Limb (tissue), 2 donors: ENCODE data around the gene UBE3B.

ENCODE experiments used
- DNase-seq, 2 donors: peaks; one replicate each; pipeline ENCODE4 v3.0.0-alpha.2; 2016; ENCODE audit errors: extremely low spot score in 2 of 2

UBE3B gene

DNA sequence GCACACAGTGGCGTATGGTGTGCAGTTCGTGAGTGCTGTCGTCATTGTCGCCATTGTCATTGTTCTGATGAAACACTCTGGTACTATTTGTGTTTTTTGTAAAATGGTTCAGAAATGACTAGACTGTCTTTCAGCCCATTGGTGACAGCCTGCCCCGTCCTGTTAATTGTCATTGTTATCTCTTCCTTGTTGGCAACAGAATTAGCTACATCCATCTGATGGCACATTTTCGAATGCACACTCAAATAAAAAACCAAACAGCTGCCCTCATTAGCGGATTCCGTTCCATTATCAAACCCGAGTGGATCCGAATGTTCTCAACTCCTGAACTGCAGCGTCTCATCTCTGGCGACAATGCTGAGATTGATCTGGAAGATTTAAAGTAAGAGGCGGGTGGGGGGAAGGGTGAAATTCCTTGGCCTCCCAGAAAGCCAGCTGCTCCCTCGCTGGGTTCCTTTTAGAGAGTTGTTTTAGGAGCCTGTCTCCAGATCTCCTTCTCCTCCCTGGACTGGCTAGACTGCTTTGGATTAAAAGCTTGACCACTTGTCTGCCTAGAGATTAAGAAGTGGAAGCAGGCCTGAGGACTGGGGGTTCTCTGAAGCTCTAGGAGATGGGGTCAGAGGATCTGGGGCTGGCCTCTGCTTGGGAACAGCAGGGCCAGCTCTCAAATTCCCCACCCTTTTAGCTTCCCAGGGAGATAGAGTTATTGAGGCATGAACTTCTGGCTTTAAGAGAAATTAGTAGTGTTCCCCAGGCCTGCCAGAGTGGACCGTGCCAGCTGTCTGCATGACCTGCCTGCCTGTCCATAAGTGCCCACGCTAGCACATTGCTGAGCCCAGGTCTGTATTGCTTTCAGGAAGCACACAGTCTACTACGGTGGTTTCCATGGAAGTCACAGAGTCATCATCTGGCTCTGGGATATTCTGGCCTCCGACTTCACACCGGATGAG lies 52.5 kb downstream of the UBE3B start:
- peak in 1 of 2 donors; percentile 18 for DNase-seq

DNA sequence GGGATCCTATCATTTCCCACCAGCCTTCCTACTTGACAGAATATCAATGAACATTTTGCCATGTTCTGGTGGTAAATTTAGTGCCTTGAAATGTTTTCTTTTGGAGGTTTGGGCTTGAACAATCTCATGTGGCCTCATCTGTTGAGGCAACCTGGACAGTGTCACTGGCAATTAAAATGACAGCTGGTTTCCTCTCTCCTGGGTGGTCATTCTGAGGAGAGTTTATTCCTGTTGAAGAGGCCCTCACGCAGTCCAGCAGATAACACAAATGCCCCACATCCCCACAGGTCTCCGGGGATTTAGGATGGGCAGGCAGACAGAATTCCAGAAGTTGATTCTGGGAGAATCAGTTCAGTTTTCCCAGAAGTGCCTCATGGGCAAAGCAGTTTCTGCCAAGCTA lies 54.0 kb downstream of the UBE3B start:
- DNase-seq = no peak

DNA sequence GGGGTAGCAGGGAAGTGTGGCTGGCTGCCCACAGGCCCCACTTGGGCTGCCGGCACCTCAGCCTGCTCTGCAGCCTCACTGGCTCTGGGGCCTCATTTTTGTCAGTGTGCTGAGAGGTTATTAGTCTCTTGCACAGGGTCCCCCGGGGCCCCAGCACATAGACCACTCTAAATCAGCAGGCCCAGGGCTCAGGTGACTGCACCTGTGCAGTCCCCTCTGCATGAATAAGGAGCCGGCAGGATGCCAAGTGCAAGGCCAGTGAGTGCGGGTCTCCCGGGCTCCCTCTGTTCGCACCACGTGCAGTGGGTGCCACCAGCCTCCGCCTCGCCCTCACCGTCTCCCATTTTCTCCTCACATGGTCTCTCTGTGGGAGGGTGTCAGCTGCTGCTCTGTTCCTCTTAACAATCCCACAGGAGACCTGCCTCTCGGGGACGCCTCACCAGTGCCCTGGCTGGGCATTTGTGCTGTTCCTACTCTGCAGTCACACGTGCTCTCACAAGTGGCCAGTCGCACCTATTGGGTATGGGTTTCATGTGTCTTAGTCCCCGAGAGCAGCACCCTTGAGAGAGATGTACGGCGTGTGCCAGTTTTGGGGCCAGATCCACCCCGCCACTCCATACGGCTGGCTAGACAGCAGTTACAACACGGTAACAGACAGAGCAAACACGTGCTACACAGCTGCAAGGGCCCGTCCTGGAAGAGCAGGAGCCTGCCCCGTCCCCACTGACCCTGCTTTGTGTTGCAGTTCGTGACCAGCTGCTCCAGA lies 55.5 kb downstream of the UBE3B start:
- no peak for DNase-seq

DNA sequence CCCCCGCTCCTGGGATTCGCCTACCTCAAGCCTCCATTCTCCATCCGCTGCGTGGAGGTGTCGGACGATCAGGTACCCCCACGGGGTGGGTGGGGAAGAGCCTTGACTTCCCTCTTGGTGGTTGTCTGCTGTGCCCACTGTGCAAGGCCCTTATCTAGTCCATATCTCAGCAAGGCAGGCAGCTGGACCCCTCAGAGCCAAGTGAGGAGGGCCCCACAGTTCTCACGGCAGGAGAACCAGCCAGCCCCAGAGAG lies 56.0 kb downstream of the UBE3B start:
- no peak for DNase-seq

DNA sequence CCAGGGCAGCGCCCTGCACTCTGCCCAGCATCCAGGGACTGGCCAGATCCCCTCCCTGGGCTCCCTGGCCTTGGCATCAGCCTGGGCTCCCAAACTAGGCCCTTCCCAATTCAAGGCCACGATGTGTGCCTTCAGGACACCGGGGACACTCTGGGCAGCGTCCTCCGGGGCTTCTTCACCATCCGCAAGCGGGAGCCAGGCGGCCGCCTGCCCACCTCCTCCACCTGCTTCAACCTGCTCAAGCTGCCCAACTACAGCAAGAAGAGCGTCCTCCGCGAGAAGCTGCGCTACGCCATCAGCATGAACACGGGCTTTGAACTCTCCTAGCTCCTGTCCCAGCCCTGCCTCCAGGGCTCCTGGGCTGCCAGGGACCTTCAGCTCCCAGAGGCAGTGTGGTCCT lies 57.0 kb downstream of the UBE3B start:
- DNase-seq = no peak

DNA sequence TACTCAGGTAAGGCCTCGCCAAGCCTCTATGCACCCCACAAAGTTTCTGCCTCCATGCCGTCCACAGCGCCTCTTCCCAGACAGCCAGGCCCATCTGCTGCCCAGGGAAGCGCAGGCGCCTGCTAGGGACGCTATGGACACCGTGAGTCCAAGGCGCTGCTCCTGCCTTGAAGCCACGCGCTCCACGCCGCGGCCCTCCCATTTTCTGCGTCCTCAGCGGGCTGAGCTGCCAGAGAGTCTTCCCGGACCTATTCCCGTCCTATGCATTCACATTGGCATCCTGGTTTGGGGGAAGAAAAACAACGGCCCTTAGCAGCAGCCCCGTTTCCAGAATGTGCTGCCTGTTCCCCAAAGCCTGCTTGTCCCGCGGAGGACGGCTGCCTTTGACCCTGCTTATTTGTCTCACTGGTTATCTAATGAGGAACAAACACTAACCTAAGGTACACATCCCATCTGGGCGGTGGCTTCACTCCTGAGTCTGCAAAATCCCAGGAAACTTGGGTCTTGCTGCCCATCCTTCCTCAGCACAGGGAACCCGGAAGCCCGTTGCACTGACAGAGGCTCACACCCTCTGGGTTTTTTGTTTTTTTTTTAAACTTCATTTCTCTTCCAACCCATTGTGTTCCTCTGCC lies 57.9 kb downstream of the UBE3B start:
- DNase-seq = no peak

DNA sequence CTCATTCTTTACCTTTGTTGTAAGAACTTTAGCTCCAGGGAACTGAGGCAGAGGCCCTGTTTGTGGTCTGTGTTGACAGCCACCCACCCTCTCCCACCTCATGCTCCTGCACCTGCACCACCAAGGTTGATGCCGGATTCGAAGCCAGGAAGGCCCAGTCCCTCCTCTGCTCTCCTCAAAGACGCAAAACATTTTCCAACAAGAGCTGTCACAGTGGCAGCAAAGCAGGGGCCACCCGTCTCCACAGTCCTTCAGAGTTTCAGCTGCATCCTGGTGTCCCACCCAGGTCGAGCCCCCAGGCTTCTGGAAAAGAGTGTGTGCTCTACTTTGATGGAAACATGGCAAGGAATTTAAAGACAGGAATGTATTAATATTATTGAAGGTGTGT lies 58.4 kb downstream of the UBE3B start:
- no peak for DNase-seq

DNA sequence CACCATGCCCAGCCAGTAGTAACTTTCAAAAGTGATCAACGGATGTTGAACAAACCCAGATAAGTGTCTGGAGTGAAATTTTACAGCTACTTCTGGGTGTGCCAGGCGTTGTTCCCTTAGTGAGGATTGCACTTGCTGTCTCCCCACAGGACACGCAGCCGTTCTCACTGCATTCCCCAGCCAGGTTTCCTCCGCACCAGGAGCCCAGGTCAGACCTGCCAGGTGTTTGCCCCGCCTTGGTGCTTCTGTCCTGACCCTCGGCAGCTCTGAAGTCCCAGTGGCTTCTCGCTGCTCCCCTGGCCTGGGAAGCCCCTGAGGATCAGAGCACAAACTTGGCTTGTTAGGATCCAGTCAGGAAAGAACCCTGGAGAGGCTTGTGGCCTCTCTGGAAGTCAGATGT lies 59.7 kb downstream of the UBE3B start:
- no peak for DNase-seq

DNA sequence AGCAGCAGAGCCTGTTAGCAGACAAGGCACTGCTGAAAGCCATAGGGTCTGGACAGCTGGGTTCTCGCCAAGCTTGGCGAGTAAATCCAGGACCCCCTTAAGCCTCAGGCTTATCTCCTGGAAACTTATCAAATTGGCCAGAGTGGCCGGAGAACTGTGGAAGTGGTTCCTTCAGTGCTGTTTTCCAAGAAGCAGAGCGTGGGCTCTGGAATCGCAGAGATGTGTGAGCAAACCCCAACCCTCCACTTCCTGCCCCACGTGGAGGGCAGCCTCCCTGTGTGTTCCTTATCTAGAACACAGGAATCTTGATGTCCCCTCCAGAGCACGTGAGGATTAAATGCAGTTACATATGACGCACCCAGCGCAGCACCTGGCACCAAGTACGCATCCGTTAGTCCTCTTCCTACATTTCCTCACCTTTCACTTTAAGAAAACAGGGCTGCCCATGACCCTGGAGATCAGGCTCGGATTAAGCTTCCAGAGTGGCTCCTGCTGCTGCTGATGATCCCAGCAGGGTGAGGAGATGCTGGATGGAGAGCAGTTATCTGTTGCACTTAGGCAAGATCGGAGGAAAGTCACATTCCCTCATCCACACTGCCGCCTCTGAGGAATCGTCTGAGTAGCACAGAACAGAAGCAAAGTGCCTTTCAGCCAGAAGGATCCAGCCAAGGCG lies 60.9 kb downstream of the UBE3B start:
- DNase-seq = no peak

DNA sequence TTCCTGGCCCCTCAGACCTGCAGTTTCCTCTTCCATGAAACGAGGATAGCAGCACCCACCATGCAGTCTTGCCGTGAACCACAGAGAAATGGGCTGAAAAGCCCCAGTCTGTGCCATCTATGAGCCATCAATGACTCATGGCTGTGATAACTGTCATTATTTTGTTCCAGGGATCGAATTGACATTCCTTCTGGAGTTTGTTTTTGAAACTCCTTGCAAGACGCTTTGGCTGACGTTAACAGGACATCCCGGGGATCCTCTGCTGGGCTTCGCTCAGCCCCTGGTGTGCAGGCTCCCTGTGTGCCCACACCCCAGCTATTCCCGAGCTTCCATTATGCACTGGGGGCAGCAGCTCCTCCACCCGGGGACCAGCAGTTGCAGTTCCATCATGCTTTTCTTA lies 62.1 kb downstream of the UBE3B start:
- DNase-seq = no peak

DNA sequence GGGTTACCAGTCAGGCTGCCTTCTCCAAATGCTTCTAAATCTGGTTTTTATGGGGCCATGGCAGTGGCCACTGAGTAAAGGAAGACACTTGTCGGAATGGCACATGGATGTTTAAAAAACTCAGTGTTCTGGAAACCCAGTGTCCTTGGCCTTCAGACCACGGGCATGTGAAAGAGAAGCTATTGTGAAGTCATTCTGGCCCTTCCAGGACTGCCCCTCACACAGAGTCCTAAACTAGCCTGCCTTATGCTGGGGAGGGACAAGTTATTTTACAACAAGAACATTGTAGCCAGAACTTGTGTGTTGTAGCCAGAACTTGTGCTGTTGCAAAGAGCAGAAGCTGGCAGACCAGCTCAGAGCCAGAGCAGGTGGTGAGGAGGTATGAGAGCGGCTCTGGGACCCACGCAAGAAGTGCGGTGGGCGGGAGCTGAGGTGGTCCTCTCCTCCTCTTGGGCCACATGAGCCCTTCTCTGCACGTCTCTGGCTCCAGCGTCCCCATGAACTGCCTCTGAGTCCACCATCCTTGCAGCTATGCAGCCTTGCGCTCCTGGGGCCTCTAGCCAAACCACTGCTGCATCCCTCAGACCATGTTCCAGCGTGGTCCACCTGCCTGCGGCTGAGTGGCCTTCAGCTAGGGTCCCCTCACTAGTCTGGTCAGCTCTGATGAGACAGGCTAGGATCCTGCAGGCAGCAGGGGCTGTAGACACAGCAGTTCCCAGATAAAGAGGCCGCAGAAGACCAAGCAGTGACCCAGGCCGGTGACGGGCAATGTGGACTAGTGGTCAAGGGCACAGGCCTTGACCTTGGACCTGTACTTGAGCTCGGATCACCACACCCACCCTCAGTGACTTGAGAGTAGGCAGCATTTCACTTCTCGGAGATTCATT lies 63.3 kb downstream of the UBE3B start:
- DNase-seq = no peak

DNA sequence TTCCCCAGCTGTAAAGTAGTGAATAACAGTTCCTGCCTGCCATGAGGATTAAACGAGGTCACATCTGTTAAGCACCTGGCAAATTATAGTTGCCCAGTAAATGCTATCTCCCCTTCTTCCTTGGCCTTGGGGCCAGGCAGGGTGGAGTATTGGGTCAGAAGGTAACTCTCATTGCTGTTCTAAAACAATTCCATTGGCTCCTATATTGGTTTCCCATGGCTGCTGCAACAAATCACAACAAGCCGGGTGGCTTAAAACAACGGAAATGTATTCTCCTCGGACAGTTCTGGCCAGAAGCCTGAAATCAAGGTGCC lies 63.9 kb downstream of the UBE3B start:
- DNase-seq = no peak

DNA sequence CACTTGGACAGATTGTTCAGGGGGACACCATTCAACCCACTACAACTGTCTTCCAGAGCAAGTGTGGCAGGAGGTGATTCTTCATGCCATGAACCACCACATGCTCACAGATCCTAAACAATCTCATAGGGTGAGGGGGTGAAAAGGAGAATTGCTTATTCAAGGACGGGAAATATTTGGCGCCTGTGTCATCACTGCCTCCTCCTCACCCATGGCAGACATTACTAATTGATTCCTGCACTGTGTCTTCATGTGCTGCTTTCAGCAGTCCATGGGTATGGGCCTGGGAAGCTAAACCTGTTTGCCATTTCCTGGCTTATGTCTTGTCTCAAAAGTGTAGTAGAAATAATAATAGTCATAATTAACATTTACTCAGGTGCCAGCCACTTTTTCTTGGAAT lies 64.6 kb downstream of the UBE3B start:
- no peak for DNase-seq

DNA sequence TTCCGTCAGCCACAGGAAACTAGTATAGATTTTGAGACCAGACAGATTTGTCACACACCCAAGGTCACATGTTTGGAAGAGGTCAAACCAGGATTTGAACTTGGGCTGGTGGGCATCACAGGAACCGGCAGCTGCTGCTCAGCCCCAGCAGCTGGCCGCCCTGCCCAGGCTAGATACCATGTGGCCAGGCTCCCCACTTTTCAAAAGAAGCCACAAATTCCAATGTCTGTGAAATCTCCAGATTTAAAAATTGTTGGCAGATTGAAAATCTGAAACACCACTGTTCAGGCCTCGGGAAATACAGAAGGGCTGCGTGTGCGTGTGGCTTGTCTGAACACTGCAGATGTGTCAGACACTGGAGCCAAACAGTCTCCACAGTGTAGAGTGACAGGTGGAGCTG lies 65.4 kb downstream of the UBE3B start:
- DNase-seq = no peak

DNA sequence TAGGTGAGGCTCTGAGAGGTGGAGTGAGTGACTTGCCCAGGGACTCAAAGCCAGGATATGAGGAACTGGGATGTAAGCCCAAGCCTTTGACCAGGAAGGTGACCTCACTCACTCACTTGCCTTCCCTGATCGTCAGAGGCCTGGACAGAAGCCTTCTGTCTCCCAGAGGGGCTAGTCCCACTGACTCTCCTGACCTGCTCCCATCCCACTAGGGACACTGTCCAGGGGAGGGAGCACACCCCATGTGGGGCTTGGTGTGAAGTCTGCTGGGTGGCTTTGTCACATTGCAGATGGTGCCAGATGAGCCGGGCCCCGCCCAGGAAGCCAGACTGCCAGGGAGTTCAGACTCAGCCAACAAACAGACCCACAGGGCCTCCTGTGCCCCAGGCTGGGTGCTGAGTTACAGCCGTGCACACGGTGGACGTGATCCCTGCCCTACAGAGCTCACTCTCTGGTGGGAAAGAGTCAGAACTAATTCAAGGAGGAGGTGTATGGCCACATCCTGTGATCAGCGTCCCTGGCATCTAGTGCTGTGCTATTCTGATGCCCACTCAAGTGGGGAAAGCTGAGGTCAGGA lies 67.6 kb downstream of the UBE3B start:
- DNase-seq = no peak

DNA sequence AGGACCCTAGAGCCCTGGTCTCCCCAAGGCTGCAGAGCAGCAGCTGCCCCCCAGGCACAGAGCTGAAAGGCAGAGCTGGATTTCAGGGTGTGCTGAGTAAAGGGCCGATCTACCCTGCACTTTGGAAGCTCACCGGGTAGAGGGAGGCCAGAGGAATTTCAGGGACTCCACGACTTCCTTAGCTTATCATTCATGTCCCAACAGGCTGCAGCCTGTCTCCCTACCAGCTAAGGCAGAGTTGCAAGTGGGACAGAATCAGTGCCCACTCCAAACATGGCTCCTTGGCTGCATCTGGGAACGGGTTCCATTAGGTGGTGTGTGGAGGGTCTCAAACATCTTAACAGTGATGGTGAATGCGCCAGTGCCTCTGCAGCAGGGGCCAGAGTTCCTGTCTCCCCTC lies 68.4 kb downstream of the UBE3B start:
- DNase-seq = no peak

DNA sequence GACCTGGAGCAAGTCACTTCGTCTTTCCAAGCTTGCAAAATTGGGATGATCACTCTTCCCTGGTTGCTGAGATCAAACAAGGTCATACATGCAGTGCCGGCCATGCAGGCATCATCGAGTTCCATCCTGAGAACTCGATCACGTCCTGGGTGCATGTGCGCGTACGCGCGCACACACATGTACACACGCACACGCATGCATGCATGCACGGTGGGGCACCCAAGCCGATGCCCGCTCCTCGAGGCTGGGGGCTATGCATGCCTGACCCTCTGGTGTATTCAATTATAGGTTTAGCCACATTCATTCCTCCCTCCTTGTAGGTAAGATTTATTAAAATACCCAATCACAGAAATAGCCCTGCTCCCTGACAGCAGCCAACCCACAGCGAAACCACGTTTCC lies 69.9 kb downstream of the UBE3B start:
- DNase-seq = no peak

DNA sequence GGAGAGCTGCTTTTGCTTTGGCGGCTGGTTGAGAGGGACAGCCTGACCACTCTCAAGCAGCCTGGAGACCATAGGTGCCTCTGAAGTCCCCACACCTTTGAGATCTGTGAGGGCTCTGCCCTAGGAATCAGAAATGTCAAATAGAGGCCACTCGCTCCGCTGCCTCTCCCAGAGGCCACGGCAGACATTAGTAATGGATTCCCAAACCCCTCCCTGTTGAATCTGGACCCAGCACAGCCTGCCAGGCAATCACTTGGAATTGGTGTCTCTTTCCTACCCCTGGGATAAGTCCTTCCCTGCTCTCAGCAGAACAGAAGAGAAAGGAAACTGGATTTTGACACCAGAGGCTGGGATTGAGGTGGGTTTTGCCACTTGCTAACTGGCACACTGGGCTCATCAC lies 70.8 kb downstream of the UBE3B start:
- DNase-seq = no peak

DNA sequence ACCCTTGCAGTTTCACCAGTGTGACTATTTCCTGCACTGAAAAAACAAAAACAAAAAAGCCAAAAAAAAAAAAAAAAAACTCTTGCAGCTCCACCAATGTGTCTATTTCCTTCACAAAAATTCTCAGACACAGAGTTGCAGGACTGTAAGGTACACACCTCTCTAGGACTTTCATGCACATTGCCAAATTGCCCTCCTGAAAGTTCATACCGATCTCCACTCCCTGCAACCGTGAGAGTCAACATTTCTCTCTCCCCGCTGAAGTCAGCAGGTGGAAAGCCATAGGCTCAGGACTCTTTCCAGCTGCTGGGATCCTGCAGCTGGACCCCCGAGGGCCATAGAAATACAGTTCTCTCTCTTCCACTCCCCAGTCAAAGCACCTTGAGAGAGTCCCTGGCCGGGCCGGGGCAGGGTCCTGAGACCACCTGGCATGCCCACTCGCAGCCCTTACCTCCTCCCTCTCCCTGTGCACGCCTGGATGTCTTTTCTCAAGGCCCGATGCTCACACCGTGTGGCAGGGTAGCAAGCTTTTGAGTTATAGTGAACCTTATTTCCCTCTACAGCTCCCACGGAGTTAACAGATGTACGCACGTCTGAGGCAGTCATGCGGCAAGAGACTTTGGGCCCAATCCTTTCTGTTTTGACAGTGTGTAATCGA lies 72.3 kb downstream of the UBE3B start:
- no peak for DNase-seq

DNA sequence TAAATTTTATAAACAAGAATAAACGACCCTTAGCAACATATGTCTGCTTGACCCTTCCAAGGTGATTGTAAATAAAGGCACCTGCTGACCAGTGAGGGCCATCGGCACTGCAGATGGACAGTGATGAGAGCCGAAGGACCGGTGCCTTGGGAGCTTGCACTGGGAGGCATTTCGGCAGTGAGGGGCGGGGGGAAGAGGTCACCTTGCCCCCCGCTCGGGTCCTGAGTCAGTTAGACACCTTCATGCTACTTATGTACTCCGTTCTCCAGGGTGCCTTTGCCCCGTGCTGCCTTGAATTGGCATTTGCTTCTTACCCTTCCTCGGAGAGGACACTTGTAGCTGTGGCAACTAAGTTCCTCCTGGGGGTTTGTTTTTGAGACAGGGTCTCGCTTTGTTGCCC lies 72.8 kb downstream of the UBE3B start:
- DNase-seq = no peak
